ENCODE measurements around the gene MYPOP. TPM values are rescaled to one million over a fixed set of nuclear protein-coding genes. Genes with fewer than 3 reads are reported as not detected.

MYPOP gene
- total and polyA plus RNA-seq, 2 of the 13 experiments (the other 11 are each of a cell fraction or from before 2014, with no cell fraction given) = 2.3 to 2.7 TPM

DNA sequence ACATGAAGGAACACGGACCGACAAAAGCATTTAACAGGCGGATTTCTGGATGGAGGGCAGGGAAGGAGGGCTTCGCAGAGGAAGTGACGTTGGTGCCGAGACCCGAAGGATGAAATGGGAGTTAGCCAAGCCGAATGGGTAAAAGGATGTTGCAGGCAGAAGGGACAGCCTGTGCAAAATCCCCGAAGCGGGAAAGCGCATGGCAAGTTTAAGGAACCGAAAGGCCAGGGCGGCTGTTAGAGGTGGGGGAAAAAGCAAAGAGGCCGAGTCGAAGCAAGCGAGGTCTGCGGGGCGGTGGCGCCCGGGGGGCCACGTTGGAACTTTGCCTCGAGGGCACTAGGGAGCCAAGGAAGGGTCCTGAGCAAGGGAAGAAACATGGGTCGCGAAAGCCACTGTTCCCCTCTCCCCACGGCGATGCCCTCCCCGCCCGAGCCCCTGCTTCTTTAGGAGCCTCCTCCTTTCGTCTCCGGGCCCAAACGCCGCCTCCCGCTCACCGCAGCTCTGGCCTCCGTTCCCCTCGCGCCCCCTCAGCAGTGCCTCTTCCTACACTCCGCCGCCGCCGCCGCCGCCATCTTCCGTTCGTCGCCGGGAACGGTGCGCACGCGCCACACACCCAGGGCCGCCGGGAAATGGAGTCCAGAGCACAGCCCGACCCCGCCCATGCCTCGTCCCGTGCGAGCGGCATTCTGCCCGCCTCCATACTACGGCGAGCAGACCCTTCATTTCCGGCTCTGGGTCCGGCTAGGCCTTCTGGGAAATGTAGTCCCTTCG is 39.7 kb downstream of the MYPOP start, which contains the start of gene SYMPK (continued):
- TF ChIP-seq, protein P1, sequence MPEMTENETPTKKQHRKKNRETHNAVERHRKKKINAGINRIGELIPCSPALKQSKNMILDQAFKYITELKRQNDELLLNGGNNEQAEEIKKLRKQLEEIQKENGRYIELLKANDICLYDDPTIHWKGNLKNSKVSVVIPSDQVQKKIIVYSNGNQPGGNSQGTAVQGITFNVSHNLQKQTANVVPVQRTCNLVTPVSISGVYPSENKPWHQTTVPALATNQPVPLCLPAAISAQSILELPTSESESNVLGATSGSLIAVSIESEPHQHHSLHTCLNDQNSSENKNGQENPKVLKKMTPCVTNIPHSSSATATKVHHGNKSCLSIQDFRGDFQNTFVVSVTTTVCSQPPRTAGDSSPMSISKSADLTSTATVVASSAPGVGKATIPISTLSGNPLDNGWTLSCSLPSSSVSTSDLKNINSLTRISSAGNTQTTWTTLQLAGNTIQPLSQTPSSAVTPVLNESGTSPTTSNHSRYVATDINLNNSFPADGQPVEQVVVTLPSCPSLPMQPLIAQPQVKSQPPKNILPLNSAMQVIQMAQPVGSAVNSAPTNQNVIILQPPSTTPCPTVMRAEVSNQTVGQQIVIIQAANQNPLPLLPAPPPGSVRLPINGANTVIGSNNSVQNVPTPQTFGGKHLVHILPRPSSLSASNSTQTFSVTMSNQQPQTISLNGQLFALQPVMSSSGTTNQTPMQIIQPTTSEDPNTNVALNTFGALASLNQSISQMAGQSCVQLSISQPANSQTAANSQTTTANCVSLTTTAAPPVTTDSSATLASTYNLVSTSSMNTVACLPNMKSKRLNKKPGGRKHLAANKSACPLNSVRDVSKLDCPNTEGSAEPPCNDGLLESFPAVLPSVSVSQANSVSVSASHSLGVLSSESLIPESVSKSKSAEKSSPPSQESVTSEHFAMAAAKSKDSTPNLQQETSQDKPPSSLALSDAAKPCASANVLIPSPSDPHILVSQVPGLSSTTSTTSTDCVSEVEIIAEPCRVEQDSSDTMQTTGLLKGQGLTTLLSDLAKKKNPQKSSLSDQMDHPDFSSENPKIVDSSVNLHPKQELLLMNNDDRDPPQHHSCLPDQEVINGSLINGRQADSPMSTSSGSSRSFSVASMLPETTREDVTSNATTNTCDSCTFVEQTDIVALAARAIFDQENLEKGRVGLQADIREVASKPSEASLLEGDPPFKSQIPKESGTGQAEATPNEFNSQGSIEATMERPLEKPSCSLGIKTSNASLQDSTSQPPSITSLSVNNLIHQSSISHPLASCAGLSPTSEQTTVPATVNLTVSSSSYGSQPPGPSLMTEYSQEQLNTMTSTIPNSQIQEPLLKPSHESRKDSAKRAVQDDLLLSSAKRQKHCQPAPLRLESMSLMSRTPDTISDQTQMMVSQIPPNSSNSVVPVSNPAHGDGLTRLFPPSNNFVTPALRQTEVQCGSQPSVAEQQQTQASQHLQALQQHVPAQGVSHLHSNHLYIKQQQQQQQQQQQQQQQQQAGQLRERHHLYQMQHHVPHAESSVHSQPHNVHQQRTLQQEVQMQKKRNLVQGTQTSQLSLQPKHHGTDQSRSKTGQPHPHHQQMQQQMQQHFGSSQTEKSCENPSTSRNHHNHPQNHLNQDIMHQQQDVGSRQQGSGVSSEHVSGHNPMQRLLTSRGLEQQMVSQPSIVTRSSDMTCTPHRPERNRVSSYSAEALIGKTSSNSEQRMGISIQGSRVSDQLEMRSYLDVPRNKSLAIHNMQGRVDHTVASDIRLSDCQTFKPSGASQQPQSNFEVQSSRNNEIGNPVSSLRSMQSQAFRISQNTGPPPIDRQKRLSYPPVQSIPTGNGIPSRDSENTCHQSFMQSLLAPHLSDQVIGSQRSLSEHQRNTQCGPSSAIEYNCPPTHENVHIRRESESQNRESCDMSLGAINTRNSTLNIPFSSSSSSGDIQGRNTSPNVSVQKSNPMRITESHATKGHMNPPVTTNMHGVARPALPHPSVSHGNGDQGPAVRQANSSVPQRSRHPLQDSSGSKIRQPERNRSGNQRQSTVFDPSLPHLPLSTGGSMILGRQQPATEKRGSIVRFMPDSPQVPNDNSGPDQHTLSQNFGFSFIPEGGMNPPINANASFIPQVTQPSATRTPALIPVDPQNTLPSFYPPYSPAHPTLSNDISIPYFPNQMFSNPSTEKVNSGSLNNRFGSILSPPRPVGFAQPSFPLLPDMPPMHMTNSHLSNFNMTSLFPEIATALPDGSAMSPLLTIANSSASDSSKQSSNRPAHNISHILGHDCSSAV (CRISPR knock-in tag; IDR thresholded peaks at IDR 0.05; ENCODE audit: borderline replicate concordance) = no peak
- TF ChIP-seq, protein P2, sequence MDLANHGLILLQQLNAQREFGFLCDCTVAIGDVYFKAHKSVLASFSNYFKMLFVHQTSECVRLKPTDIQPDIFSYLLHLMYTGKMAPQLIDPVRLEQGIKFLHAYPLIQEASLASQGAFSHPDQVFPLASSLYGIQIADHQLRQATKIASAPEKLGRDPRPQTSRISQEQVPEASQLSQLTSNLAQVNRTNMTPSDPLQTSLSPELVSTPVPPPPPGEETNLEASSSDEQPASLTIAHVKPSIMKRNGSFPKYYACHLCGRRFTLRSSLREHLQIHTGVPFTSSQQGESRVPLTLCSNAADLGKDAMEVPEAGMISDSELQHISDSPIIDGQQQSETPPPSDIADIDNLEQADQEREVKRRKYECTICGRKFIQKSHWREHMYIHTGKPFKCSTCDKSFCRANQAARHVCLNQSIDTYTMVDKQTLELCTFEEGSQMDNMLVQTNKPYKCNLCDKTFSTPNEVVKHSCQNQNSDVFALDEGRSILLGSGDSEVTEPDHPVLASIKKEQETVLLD (CRISPR knock-in tag; IDR thresholded peaks at IDR 0.05; ENCODE audit: low read depth) = peak; percentile 85
- TF ChIP-seq POLR2G (IDR thresholded peaks at IDR 0.05; ENCODE audit: low read depth, low read length) (peak; percentile 76), MYNN (CRISPR knock-in tag; IDR thresholded peaks at IDR 0.05; ENCODE audit: low read depth) (no peak), BRCA1 (CRISPR knock-in tag; IDR thresholded peaks at IDR 0.05) (no peak; the same call in 1 of the 2 replicates), ZNF432 (CRISPR knock-in tag; IDR thresholded peaks at IDR 0.05; ENCODE audit: borderline replicate concordance) (no peak), CHD4 (IDR thresholded peaks at IDR 0.05; ENCODE audit: borderline replicate concordance, low read length) (no peak), JUNB (CRISPR knock-in tag; IDR thresholded peaks at IDR 0.05; ENCODE audit: borderline replicate concordance) (no peak), KLF13 (CRISPR knock-in tag; IDR thresholded peaks at IDR 0.05) (no peak; the same call in 1 of the 2 replicates), ZFP62 (CRISPR knock-in tag; IDR thresholded peaks at IDR 0.05) (no peak), SOX13 (IDR thresholded peaks at IDR 0.05) (no peak), SOX13 (CRISPR knock-in tag; conservative IDR thresholded peaks at IDR 0.05 in 1 of 2, IDR thresholded peaks at IDR 0.05 in 1 of 2) (no peak; a peak in 1 of 4 replicates), SMARCE1 (IDR thresholded peaks at IDR 0.05; ENCODE audit: borderline replicate concordance) (no peak), ZNF660 (CRISPR knock-in tag; IDR thresholded peaks at IDR 0.05; ENCODE audit: borderline replicate concordance, low read depth) (no peak), PAX8 (CRISPR knock-in tag; IDR thresholded peaks at IDR 0.05; ENCODE audit: borderline replicate concordance) (no peak)
- TF ChIP-seq, protein P3, sequence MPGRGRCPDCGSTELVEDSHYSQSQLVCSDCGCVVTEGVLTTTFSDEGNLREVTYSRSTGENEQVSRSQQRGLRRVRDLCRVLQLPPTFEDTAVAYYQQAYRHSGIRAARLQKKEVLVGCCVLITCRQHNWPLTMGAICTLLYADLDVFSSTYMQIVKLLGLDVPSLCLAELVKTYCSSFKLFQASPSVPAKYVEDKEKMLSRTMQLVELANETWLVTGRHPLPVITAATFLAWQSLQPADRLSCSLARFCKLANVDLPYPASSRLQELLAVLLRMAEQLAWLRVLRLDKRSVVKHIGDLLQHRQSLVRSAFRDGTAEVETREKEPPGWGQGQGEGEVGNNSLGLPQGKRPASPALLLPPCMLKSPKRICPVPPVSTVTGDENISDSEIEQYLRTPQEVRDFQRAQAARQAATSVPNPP (CRISPR knock-in tag; IDR thresholded peaks at IDR 0.05) = no peak
- TF ChIP-seq, protein P4, sequence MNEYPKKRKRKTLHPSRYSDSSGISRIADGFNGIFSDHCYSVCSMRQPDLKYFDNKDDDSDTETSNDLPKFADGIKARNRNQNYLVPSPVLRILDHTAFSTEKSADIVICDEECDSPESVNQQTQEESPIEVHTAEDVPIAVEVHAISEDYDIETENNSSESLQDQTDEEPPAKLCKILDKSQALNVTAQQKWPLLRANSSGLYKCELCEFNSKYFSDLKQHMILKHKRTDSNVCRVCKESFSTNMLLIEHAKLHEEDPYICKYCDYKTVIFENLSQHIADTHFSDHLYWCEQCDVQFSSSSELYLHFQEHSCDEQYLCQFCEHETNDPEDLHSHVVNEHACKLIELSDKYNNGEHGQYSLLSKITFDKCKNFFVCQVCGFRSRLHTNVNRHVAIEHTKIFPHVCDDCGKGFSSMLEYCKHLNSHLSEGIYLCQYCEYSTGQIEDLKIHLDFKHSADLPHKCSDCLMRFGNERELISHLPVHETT (CRISPR knock-in tag; conservative IDR thresholded peaks at IDR 0.05) = peak; percentile 74
